ENCODE results near the gene PPARA.

DNA sequence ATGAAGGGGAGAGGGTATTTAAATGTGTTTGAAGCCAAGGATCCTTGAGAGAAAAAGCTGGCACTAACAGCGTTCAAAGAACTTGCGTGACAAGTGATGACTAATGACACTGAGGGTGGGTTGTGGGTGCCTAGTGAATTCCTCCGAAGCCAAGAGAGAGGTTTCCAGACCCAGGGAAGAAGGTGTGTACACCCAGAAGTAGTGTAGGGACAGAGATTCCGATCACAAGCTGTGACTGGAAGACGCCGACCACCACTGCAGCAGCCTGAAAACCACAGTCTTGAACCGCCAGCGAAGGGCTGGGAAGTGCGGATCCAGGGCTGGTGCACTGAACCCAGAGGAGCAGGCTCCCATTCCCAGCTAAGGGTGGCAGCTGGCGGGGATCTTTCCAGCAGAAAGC, 9.5 kb downstream of the PPARA start:
- TF ChIP-seq, protein P1, sequence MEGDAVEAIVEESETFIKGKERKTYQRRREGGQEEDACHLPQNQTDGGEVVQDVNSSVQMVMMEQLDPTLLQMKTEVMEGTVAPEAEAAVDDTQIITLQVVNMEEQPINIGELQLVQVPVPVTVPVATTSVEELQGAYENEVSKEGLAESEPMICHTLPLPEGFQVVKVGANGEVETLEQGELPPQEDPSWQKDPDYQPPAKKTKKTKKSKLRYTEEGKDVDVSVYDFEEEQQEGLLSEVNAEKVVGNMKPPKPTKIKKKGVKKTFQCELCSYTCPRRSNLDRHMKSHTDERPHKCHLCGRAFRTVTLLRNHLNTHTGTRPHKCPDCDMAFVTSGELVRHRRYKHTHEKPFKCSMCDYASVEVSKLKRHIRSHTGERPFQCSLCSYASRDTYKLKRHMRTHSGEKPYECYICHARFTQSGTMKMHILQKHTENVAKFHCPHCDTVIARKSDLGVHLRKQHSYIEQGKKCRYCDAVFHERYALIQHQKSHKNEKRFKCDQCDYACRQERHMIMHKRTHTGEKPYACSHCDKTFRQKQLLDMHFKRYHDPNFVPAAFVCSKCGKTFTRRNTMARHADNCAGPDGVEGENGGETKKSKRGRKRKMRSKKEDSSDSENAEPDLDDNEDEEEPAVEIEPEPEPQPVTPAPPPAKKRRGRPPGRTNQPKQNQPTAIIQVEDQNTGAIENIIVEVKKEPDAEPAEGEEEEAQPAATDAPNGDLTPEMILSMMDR (IDR thresholded peaks at IDR 0.05) = no peak
- TF ChIP-seq POLR2A (IDR thresholded peaks at IDR 0.05) = no peak

All from upper lobe of left lung (tissue), 4 donors.